Measurements from ENCODE around the gene DNLZ.
"Not testable (repeated sequence)": the region's sequence is repeated elsewhere in the genome, so short reads cannot be mapped to it uniquely, and the experiment has no call there.

The DNLZ gene

GRCh38 chr9:136363106-136363948 lies at the start of gene DNLZ:
TSS of gene DNLZ (minus strand) at chr9:136363744. CDS start at chr9:136363714, 30 bp downstream.
- peak; percentile 80 to 88 for DNase-seq

GRCh38 chr9:136412962-136413361 lies 49.4 kb upstream of the DNLZ start:
- no peak for DNase-seq

GRCh38 chr9:136411378-136411777 lies 47.8 kb upstream of the DNLZ start:
- no peak for DNase-seq

GRCh38 chr9:136410500-136411287 lies 47.1 kb upstream of the DNLZ start, which contains the start of the genes ENTR1 and PMPCA:
TSS of gene ENTR1 (minus strand) at chr9:136410614. CDS start at chr9:136410397, 217 bp downstream.
TSS of gene PMPCA (plus strand) at chr9:136410658. CDS start at chr9:136410669, 11 bp downstream.
- DNase-seq: peak; percentile 77 to 84

GRCh38 chr9:136409557-136410455 lies 46.3 kb upstream of the DNLZ start:
- DNase-seq: no peak

- no peak for DNase-seq
These were observed 44.4 kb upstream of the DNLZ start for GRCh38 chr9:136407911-136408310.

- DNase-seq: not testable (repeated sequence)
These were observed 43.5 kb upstream of the DNLZ start for GRCh38 chr9:136407061-136407460.

GRCh38 chr9:136405904-136406303 lies 42.4 kb upstream of the DNLZ start:
- DNase-seq: not testable (repeated sequence)

GRCh38 chr9:136405481-136405880 lies 41.9 kb upstream of the DNLZ start:
- DNase-seq: no peak

- DNase-seq: no peak
These were observed 41.2 kb upstream of the DNLZ start for GRCh38 chr9:136404801-136405136.

- DNase-seq: no peak
These were observed 40.6 kb upstream of the DNLZ start for GRCh38 chr9:136403915-136404800.

GRCh38 chr9:136403538-136403914 lies 40.0 kb upstream of the DNLZ start:
- DNase-seq: no peak

GRCh38 chr9:136402067-136402466 lies 38.5 kb upstream of the DNLZ start:
- DNase-seq: no peak

GRCh38 chr9:136401173-136401922 lies 37.8 kb upstream of the DNLZ start:
- DNase-seq: no peak

- peak; percentile 78 to 80 for DNase-seq
These were observed 36.7 kb upstream of the DNLZ start, which contains the start of gene SNAPC4 for GRCh38 chr9:136400038-136400834. TSS of gene SNAPC4 (minus strand) at chr9:136400170. CDS start at chr9:136398428, 1,742 bp downstream.

GRCh38 chr9:136399176-136400037 lies 35.9 kb upstream of the DNLZ start:
- peak in 1 of 2 experiments; percentile 5 for DNase-seq

GRCh38 chr9:136398286-136398685 lies 34.7 kb upstream of the DNLZ start:
- DNase-seq: no peak

GRCh38 chr9:136397643-136398042 lies 34.1 kb upstream of the DNLZ start:
- no peak for DNase-seq

GRCh38 chr9:136396219-136396515 lies 32.6 kb upstream of the DNLZ start:
- DNase-seq: no peak

All from SHP77 (cell line).